GM12878 (cell line): ENCODE results near the gene NARF. TPM values are rescaled to one million over a fixed set of nuclear protein-coding genes. Genes with fewer than 3 reads are reported as not detected.

Experiments
- ATAC-seq: fragments of 200-7000 bp; cut with Tn5 transposase; 3 replicates; pipeline ENCODE4 v1.9.1; 2020; ENCODE audit warnings: mild to moderate bottlenecking, moderate library complexity
- BruUV-seq: library from RNA; stranded (reverse); fragments of 400-500 nt; replicated peaks from 2 replicates; lab custom pipeline; 2021; lab: Mats Ljungman, UMichigan
- CTCF ChIA-PET: fragments of 300-600 bp; sonication (Branson Sonifier 250); formaldehyde crosslinking; extraction: SDS; loops from one replicate; lab custom pipeline; 2021; ENCODE audit warnings: inconsistent platforms; lab: Yijun Ruan, JAX
- POLR2A ChIA-PET: fragments of 350-600 bp; formaldehyde crosslinking; extraction: SDS; loops from one replicate; lab custom pipeline; 2021; ENCODE audit warnings: inconsistent platforms; lab: Charles Lee
- RAD21 ChIA-PET: fragments of 300-600 bp; sonication (Branson Sonifier 250); formaldehyde crosslinking; loops from one replicate; lab custom pipeline; 2023; ENCODE audit warnings: antibody characterized with exemption; ENCODE audit not compliant: unreplicated experiment; lab: Charles Lee
- SMC1A ChIA-PET: fragments of 300-600 bp; sonication (Branson Sonifier 250); formaldehyde crosslinking; loops from one replicate; lab custom pipeline; 2023; ENCODE audit not compliant: unreplicated experiment, uncharacterized antibody; lab: Charles Lee
- DNase-seq: peaks from one replicate; pipeline ENCODE4 v3.0.0-alpha.2; 2011; ENCODE audit warnings: low read depth, low spot score
- FAIRE-seq: peaks from 3 replicates; lab custom pipeline; 2011; peaks lifted over from hg19 to GRCh38; lab: Jason Lieb, UNC
- H2AFZ ChIP-seq: 2 replicates; pipeline ENCODE4 v1.6.0; 2011; ENCODE audit warnings: low read depth, low read length, control low read depth; ENCODE audit not compliant: control insufficient read depth
- H3K27ac ChIP-seq: 2 replicates; pipeline ENCODE4 v1.5.1; 2011; ENCODE audit warnings: control low read depth; ENCODE audit not compliant: control insufficient read depth, insufficient read depth
- H3K27me3 ChIP-seq, 2 experiments: replicated peaks in 1 of 2; 2 replicates each; pipeline versions ENCODE4 v1.6.0 to v1.6.1; 2011; ENCODE audit warnings: low read length in 1 of 2; ENCODE audit not compliant: control insufficient read depth in 2 of 2, insufficient read depth in 2 of 2
- H3K36me3 ChIP-seq, 2 experiments: 2 replicates each; pipeline ENCODE4 v1.5.1; 2011; ENCODE audit warnings: low read length in 1 of 2; ENCODE audit not compliant: control insufficient read depth in 2 of 2, insufficient read depth in 2 of 2
- H3K4me1 ChIP-seq: 2 replicates; pipeline ENCODE4 v1.6.1; 2011; ENCODE audit warnings: mild to moderate bottlenecking, low read length, moderate library complexity, mixed read lengths; ENCODE audit not compliant: control insufficient read depth, insufficient read depth
- H3K4me2 ChIP-seq: 2 replicates; pipeline ENCODE4 v1.6.0; 2011; ENCODE audit warnings: control low read depth; ENCODE audit not compliant: control insufficient read depth, insufficient read depth
- H3K4me3 ChIP-seq: fragments of 200-600 bp; sonication (generic); 2 replicates; pipeline ENCODE4 v1.5.1; 2016
- H3K79me2 ChIP-seq: 2 replicates; pipeline ENCODE4 v1.6.0; 2011; ENCODE audit warnings: low read length; ENCODE audit not compliant: control insufficient read depth, insufficient read depth
- H3K9ac ChIP-seq: 2 replicates; pipeline ENCODE4 v1.8.0; 2011; ENCODE audit warnings: low read length, control low read depth, mixed read lengths; ENCODE audit not compliant: control insufficient read depth, insufficient read depth
- H3K9me3 ChIP-seq: replicated peaks from 3 replicates; pipeline ENCODE4 v1.5.1; 2011; ENCODE audit warnings: mild to moderate bottlenecking, low read length; ENCODE audit not compliant: control insufficient read depth, insufficient read depth
- H4K20me1 ChIP-seq: 2 replicates; pipeline ENCODE4 v1.6.0; 2011; ENCODE audit not compliant: control insufficient read depth, insufficient read depth
- BHLHE40 ChIP-seq, 2 experiments: fragments of 450-650 bp in 1 of 2; IDR thresholded peaks; 2 replicates each; pipeline ENCODE4 v1.6.1; 2011 to 2017; ENCODE audit warnings: low read depth in 2 of 2, borderline replicate concordance in 1 of 2, improper control_type of control experiment in 1 of 2, low read length in 1 of 2, mild to moderate bottlenecking in 1 of 2
- FOXK2 ChIP-seq: fragments of 450-650 bp; IDR thresholded peaks from 2 replicates; pipeline ENCODE4 v1.6.1; 2017; ENCODE audit warnings: mild to moderate bottlenecking, moderate library complexity
- IKZF1 ChIP-seq: fragments of 450-650 bp; conservative IDR thresholded peaks from 2 replicates; pipeline ENCODE4 v1.6.1; 2017; ENCODE audit warnings: antibody characterized with exemption, mild to moderate bottlenecking
- LARP7 ChIP-seq: fragments of 450-650 bp; IDR thresholded peaks from 2 replicates; pipeline ENCODE4 v1.6.1; 2017; ENCODE audit warnings: mild to moderate bottlenecking
- MXI1 ChIP-seq: fragments of 150-350 bp; IDR thresholded peaks from 2 replicates; pipeline ENCODE4 v1.6.1; 2011; ENCODE audit warnings: low read depth, mild to moderate bottlenecking, inconsistent platforms, low read length, improper control_type of control experiment
- PML ChIP-seq: IDR thresholded peaks from 2 replicates; pipeline ENCODE4 v1.6.1; 2012; ENCODE audit warnings: low read length, inconsistent platforms
- POLR2AphosphoS5 ChIP-seq: IDR thresholded peaks from 2 replicates; pipeline ENCODE4 v1.6.1; 2011; ENCODE audit warnings: mild to moderate bottlenecking, low read length, inconsistent platforms
- RBBP5 ChIP-seq: fragments of 200-600 bp; sonication (generic); conservative IDR thresholded peaks from 2 replicates; pipeline ENCODE4 v1.6.1; 2016
- SMARCA5 ChIP-seq: fragments of 450-650 bp; IDR thresholded peaks from 2 replicates; pipeline ENCODE4 v1.6.1; 2017; ENCODE audit warnings: mild to moderate bottlenecking
- SPI1 ChIP-seq: IDR thresholded peaks from 2 replicates; pipeline ENCODE4 v1.6.1; 2011; ENCODE audit warnings: low read depth, mild to moderate bottlenecking, low read length, moderate library complexity, borderline replicate concordance; ENCODE audit not compliant: insufficient read depth
- YY1 ChIP-seq: IDR thresholded peaks from 2 replicates; pipeline ENCODE4 v1.6.1; 2011; ENCODE audit warnings: low read depth, mild to moderate bottlenecking, low read length
- ZBTB11 ChIP-seq: fragments of 450-650 bp; formaldehyde crosslinking; IDR thresholded peaks from 2 replicates; pipeline ENCODE4 v1.5.0; 2022; ENCODE audit warnings: mild to moderate bottlenecking, missing genetic modification characterization
- WGBS: methylation state at CpG from one replicate; pipeline ENCODE4 v1.1.6; 2016; ENCODE audit warnings: low lambda C conversion rate; ENCODE audit not compliant: insufficient replicate concordance, insufficient coverage; ENCODE audit errors: missing lambda C conversion rate; 5-methylcytosine and 5-hydroxymethylcytosine counted together
- in situ Hi-C: fragments of 300-500 bp; cut with MboI; formaldehyde crosslinking; loops from 9 replicates; pipeline ENCODE4 v1.14.3; 2018; ENCODE audit warnings: mixed read lengths
- intact Hi-C: fragments of 100-400 bp; cut with micrococcal nuclease; formaldehyde crosslinking; loops from one replicate; pipeline ENCODE4 v1.14.2; 2022; ENCODE audit not compliant: unreplicated experiment
- polyA plus RNA-seq, 11 experiments: library from polyadenylated mRNA; depleted of rRNA in 4 of 11; unstranded in 6 of 11; stranded (reverse) in 5 of 11; fragments of >200 nt; fragmentation: Nextera tagmentation in 4 of 11; fragmentation: Illumina TruSeq in 1 of 11; extraction: Ambion mirVana in 4 of 11; extraction: Trizol in 1 of 11; gene quantifications; 1 replicate in 1 of 11; 2 replicates in 10 of 11; pipeline versions ENCODE4 v1.2.1 to v1.2.3, GENCODE V29; 2011 to 2016; ENCODE audit warnings: inconsistent platforms in 2 of 11, missing spikeins in 2 of 11, low read depth in 1 of 11
- total RNA-seq, 4 experiments: library from RNA; depleted of rRNA in 3 of 4; stranded (reverse); fragments of >200 nt in 3 of 4; fragmentation: Illumina TruSeq in 1 of 4; extraction: Trizol in 1 of 4; gene quantifications; 2 replicates each; pipeline versions ENCODE4 v1.2.1 to v1.2.3, GENCODE V29; 2013 to 2021
- TF ChIP-seq, protein P1 (sequence below): IDR thresholded peaks from 2 replicates; pipeline ENCODE4 v1.6.1; 2012; ENCODE audit warnings: low read depth, low read length, improper control_type of control experiment
- TF ChIP-seq, protein P2 (sequence below): fragments of 450-650 bp; IDR thresholded peaks from 2 replicates; pipeline ENCODE4 v1.6.1; 2017; ENCODE audit warnings: mild to moderate bottlenecking, moderate library complexity

Gene NARF
- total and polyA plus RNA-seq, 10 of the 15 experiments (the other 5 are each of a cell fraction or from before 2014, with no cell fraction given), result 16.7 to 126 (median 47.5) TPM

- intact Hi-C loops, result loop anchor here (1.0 kb wide), 1 partner anchor 26 kb away; no protein-coding TSS in a partner anchor
- peak overlapping the region; percentile 29; the same call in 1 of the 2 replicates for H2AFZ ChIP-seq
- FAIRE-seq (no peak), ATAC-seq (peak; percentile 31), DNase-seq (no peak)
- H3K9me3 ChIP-seq, result no peaks in the 10 kb centered on the region
- peak overlapping the region; percentile 71 for H3K4me3 ChIP-seq
- SMC1A ChIA-PET, result interaction anchor here (0.7 to 2.4 kb wide), 8 partner anchors 11 to 1117 kb away, joined by 3 to 11 read pairs (median 4); no protein-coding TSS in a partner anchor
- peaks cover 7% of the 10 kb centered on the region for H3K4me1 ChIP-seq
- POLR2A ChIA-PET, result interaction anchor here (1.0 to 2.1 kb wide), 10 partner anchors 8 to 34 kb away, joined by 3 to 19 read pairs (median 4); no protein-coding TSS in a partner anchor
- peak overlapping the region; percentile 80 for H3K9ac ChIP-seq
- no peaks in the 10 kb centered on the region for H3K27me3 ChIP-seq
- peaks cover 0 to 7% of the 10 kb centered on the region in 2 experiments; a peak in 1 of 4 replicates for H3K36me3 ChIP-seq
- H3K79me2 ChIP-seq, result peaks cover 50% of the 10 kb centered on the region
- CTCF ChIA-PET, result interaction anchor here (0.9 to 2.1 kb wide), 8 partner anchors 10 to 34 kb away, joined by 3 to 6 read pairs (median 4); no protein-coding TSS in a partner anchor
- peak overlapping the region; percentile 86 for H3K4me2 ChIP-seq
- no TSS peak for BruUV-seq
- WGBS, result 2% methylated on average over 55 of the region's 94 CpGs
- in situ Hi-C loops, result no loop called here
- no peaks in the 10 kb centered on the region; the same call in none of the 2 replicates for H4K20me1 ChIP-seq
- peak overlapping the region; percentile 62 for H3K27ac ChIP-seq
- RAD21 ChIA-PET, result interaction anchor here (1.1 to 1.8 kb wide), 5 partner anchors 11 to 31 kb away, joined by 4 to 9 read pairs (median 4); no protein-coding TSS in a partner anchor
- TF ChIP-seq RBBP5 (no peak), POLR2AphosphoS5 (peak; percentile 49; the same call in 1 of the 2 replicates), LARP7 (peak; percentile 72), PML (no peak), IKZF1 (0 out of 2 replicates have a peak, but pooled peaks have one; percentile 21), SPI1 (peak; percentile 34; the same call in 1 of the 2 replicates), ZBTB11 (CRISPR knock-in tag) (no peak), FOXK2 (no peak), SMARCA5 (0 out of 2 replicates have a peak, but pooled peaks have one; percentile 34), YY1 (peak; percentile 90), MXI1 (peak; percentile 18; the same call in 1 of the 2 replicates), BHLHE40 (IDR thresholded peaks at IDR 0.05; ENCODE audit: borderline replicate concordance in 1 of 2, low read depth in 2 of 2, low read length in 1 of 2) (peak; percentile 39 to 42; a peak in 2 of 4 replicates)
- TF ChIP-seq, protein P1, sequence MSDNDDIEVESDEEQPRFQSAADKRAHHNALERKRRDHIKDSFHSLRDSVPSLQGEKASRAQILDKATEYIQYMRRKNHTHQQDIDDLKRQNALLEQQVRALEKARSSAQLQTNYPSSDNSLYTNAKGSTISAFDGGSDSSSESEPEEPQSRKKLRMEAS, result 0 out of 2 replicates have a peak, but pooled peaks have one; percentile 23
- TF ChIP-seq, protein P2, sequence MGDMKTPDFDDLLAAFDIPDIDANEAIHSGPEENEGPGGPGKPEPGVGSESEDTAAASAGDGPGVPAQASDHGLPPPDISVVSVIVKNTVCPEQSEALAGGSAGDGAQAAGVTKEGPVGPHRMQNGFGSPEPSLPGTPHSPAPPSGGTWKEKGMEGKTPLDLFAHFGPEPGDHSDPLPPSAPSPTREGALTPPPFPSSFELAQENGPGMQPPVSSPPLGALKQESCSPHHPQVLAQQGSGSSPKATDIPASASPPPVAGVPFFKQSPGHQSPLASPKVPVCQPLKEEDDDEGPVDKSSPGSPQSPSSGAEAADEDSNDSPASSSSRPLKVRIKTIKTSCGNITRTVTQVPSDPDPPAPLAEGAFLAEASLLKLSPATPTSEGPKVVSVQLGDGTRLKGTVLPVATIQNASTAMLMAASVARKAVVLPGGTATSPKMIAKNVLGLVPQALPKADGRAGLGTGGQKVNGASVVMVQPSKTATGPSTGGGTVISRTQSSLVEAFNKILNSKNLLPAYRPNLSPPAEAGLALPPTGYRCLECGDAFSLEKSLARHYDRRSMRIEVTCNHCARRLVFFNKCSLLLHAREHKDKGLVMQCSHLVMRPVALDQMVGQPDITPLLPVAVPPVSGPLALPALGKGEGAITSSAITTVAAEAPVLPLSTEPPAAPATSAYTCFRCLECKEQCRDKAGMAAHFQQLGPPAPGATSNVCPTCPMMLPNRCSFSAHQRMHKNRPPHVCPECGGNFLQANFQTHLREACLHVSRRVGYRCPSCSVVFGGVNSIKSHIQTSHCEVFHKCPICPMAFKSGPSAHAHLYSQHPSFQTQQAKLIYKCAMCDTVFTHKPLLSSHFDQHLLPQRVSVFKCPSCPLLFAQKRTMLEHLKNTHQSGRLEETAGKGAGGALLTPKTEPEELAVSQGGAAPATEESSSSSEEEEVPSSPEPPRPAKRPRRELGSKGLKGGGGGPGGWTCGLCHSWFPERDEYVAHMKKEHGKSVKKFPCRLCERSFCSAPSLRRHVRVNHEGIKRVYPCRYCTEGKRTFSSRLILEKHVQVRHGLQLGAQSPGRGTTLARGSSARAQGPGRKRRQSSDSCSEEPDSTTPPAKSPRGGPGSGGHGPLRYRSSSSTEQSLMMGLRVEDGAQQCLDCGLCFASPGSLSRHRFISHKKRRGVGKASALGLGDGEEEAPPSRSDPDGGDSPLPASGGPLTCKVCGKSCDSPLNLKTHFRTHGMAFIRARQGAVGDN, result 0 out of 2 replicates have a peak, but pooled peaks have one; percentile 34
These were observed 61.7 kb downstream of the NARF start for GRCh38 chr17:82519971-82520903.
